Measurements from ENCODE around the gene AKAP13.

Gene AKAP13

GRCh38 chr15:85550283-85550682 lies 169.9 kb downstream of the AKAP13 start:
- DNase-seq, result no peak

- DNase-seq, result no peak
Observed at GRCh38 chr15:85551221-85551832, 170.9 kb downstream of the AKAP13 start.

GRCh38 chr15:85554852-85555521 lies 174.6 kb downstream of the AKAP13 start:
- no peak for DNase-seq

GRCh38 chr15:85555875-85556617 lies 175.6 kb downstream of the AKAP13 start:
- DNase-seq, result no peak

- DNase-seq, result no peak
Observed at GRCh38 chr15:85556618-85556895, 176.2 kb downstream of the AKAP13 start.

- DNase-seq, result no peak
Observed at GRCh38 chr15:85557385-85557784, 177.0 kb downstream of the AKAP13 start.

GRCh38 chr15:85558848-85559247 lies 178.4 kb downstream of the AKAP13 start:
- no peak for DNase-seq

- no peak for DNase-seq
Observed at GRCh38 chr15:85559530-85559929, 179.1 kb downstream of the AKAP13 start.

- no peak for DNase-seq
Observed at GRCh38 chr15:85562824-85563223, 182.4 kb downstream of the AKAP13 start.

GRCh38 chr15:85563328-85563727 lies 182.9 kb downstream of the AKAP13 start:
- DNase-seq, result no peak

GRCh38 chr15:85563731-85564130 lies 183.3 kb downstream of the AKAP13 start:
- no peak for DNase-seq

- DNase-seq, result no peak
Observed at GRCh38 chr15:85564686-85565085, 184.3 kb downstream of the AKAP13 start.

- no peak for DNase-seq
Observed at GRCh38 chr15:85568261-85568808, 187.9 kb downstream of the AKAP13 start.

- no peak for DNase-seq
Observed at GRCh38 chr15:85570336-85570735, 189.9 kb downstream of the AKAP13 start.

GRCh38 chr15:85571780-85572179 lies 191.4 kb downstream of the AKAP13 start:
- no peak for DNase-seq

- no peak for DNase-seq
Observed at GRCh38 chr15:85576392-85576791, 196.0 kb downstream of the AKAP13 start.

- no peak for DNase-seq
Observed at GRCh38 chr15:85578941-85579701, 198.7 kb downstream of the AKAP13 start.

GRCh38 chr15:85579957-85580694 lies 199.7 kb downstream of the AKAP13 start:
- no peak for DNase-seq

GRCh38 chr15:85580879-85581278 lies 200.5 kb downstream of the AKAP13 start:
- DNase-seq, result no peak

- no peak for DNase-seq
Observed at GRCh38 chr15:85581495-85581894, 201.1 kb downstream of the AKAP13 start.

GRCh38 chr15:85582131-85583079 lies 202.0 kb downstream of the AKAP13 start:
- DNase-seq, result no peak
